Panc1 (cell line): ENCODE data around the gene INPP5A. TPM values are rescaled to one million over a fixed set of nuclear protein-coding genes. Genes with fewer than 3 reads are reported as not detected.

Experiments used
- ATAC-seq: fragments of 200-7000 bp; cut with Tn5 transposase; 2 replicates; pipeline ENCODE4 v1.9.1; 2020; ENCODE audit warnings: mild to moderate bottlenecking, moderate library complexity
- BruUV-seq: library from RNA; stranded (reverse); fragments of 400-500 nt; replicated peaks from 2 replicates; lab custom pipeline; 2021; lab: Mats Ljungman, UMichigan
- CTCF ChIA-PET: fragments of 300-600 bp; sonication (Branson Sonifier 250); formaldehyde crosslinking; loops from one replicate; lab custom pipeline; 2022; ENCODE audit warnings: antibody characterized with exemption; lab: Charles Lee
- POLR2A ChIA-PET: fragments of 300-600 bp; sonication (Branson Sonifier 250); formaldehyde crosslinking; loops from one replicate; lab custom pipeline; 2022; ENCODE audit warnings: antibody characterized with exemption; lab: Charles Lee
- DNase-seq: peaks from one replicate; pipeline ENCODE4 v3.0.0-alpha.2; 2010; ENCODE audit warnings: low read depth, low spot score
- H3K27ac ChIP-seq: 2 replicates; pipeline ENCODE4 v1.5.1; 2011; ENCODE audit warnings: mild to moderate bottlenecking, low read length, inconsistent platforms
- H3K27me3 ChIP-seq: fragments of 200-500 bp; sonication (Bioruptor generic); 2 replicates; pipeline ENCODE4 v1.6.0; 2014; ENCODE audit warnings: low read length, inconsistent platforms; ENCODE audit not compliant: control insufficient read depth, insufficient read depth
- H3K36me3 ChIP-seq: fragments of 200-500 bp; sonication (Bioruptor generic); 2 replicates; pipeline ENCODE4 v1.5.1; 2014; ENCODE audit warnings: inconsistent platforms, mild to moderate bottlenecking, low read length, moderate library complexity; ENCODE audit not compliant: control insufficient read depth, insufficient read depth
- H3K4me1 ChIP-seq: 2 replicates; pipeline ENCODE4 v1.5.1; 2011; ENCODE audit warnings: inconsistent platforms, mild to moderate bottlenecking, low read length, moderate library complexity; ENCODE audit not compliant: control insufficient read depth, insufficient read depth
- H3K4me3 ChIP-seq, 2 experiments: 2 replicates each; pipeline ENCODE4 v1.5.1; 2011 to 2012; ENCODE audit warnings: low read depth in 2 of 2, low read length in 2 of 2, mild to moderate bottlenecking in 2 of 2, inconsistent platforms in 1 of 2, moderate library complexity in 1 of 2
- H3K9me3 ChIP-seq: fragments of 200-500 bp; sonication (Bioruptor generic); 2 replicates; pipeline ENCODE4 v1.5.1; 2014; ENCODE audit warnings: low read depth, mild to moderate bottlenecking, inconsistent platforms, low read length, moderate library complexity; ENCODE audit not compliant: control insufficient read depth, insufficient read depth
- CTCF ChIP-seq: fragments of 450-650 bp; IDR thresholded peaks from 2 replicates; pipeline ENCODE4 v1.5.1; 2017; ENCODE audit warnings: mild to moderate bottlenecking
- POLR2AphosphoS5 ChIP-seq: IDR thresholded peaks from 2 replicates; pipeline ENCODE4 v1.6.1; 2012; ENCODE audit warnings: mild to moderate bottlenecking, low read depth, low read length, moderate library complexity
- REST ChIP-seq, 2 experiments: IDR thresholded peaks; 2 replicates each; pipeline ENCODE4 v1.6.1; 2011 to 2012; ENCODE audit warnings: low read depth in 2 of 2, control low read depth in 1 of 2, low read length in 1 of 2, mild to moderate bottlenecking in 1 of 2, moderate library complexity in 1 of 2; ENCODE audit not compliant: insufficient read depth in 1 of 2
- SIN3A ChIP-seq: IDR thresholded peaks from 2 replicates; pipeline ENCODE4 v1.6.1; 2012; ENCODE audit warnings: low read depth, mild to moderate bottlenecking, low read length, moderate library complexity, borderline replicate concordance; ENCODE audit not compliant: insufficient read depth
- TCF7L2 ChIP-seq: IDR thresholded peaks from 2 replicates; pipeline ENCODE4 v1.6.1; 2011; ENCODE audit warnings: mild to moderate bottlenecking, low read depth, low read length, inconsistent platforms
- in situ Hi-C: cut with HindIII; loops from 2 replicates; pipeline ENCODE4 v1.10.0; 2016; ENCODE audit warnings: low sequenced_read_pairs, low pct_unique_long_range_greater_than_20kb
- intact Hi-C: fragments of 100-400 bp; cut with micrococcal nuclease; formaldehyde crosslinking; loops from one replicate; pipeline ENCODE4 v1.10.0; 2022; ENCODE audit not compliant: unreplicated experiment
- total RNA-seq: library from RNA; stranded (reverse); gene quantifications from one replicate; pipeline ENCODE4 v1.2.1, GENCODE V29; 2021; ENCODE audit not compliant: unreplicated experiment

INPP5A gene
- total RNA-seq, 1 experiment from 2014 or later = 60.0 TPM

- Histone ChIP-seq H3K9me3 (no peaks in the 10 kb centered on the region), H3K4me3 (no peak overlapping the region), H3K36me3 (no peaks in the 10 kb centered on the region; the same call in 1 of the 2 replicates), H3K27ac (no peak overlapping the region), H3K27me3 (no peaks in the 10 kb centered on the region), H3K4me1 (no peaks in the 10 kb centered on the region)
- no peak for TF ChIP-seq CTCF
- TF ChIP-seq POLR2AphosphoS5 = no peak
- TF ChIP-seq TCF7L2 = no peak
- TF ChIP-seq SIN3A = no peak
- intact Hi-C loops (no loop called here), in situ Hi-C loops (no loop called here)
- no peak for ATAC-seq
- ChIA-PET CTCF (interaction anchor here (0.6 to 0.7 kb wide), 2 partner anchors 174 to 521 kb away, joined by 3 to 4 read pairs; no protein-coding TSS in a partner anchor), POLR2A (no interaction called here)
- no TSS peak for BruUV-seq
- DNase-seq = no peak
These were observed 176.8 kb downstream of the INPP5A start for GRCh38 chr10:132714096-132714985.

GRCh38 chr10:132714986-132715775 lies 177.6 kb downstream of the INPP5A start:
- Histone ChIP-seq H3K9me3 (no peaks in the 10 kb centered on the region), H3K4me3 (no peak overlapping the region), H3K27me3 (no peaks in the 10 kb centered on the region), H3K27ac (no peak overlapping the region), H3K4me1 (no peaks in the 10 kb centered on the region), H3K36me3 (no peaks in the 10 kb centered on the region; the same call in 1 of the 2 replicates)
- intact Hi-C loops = no loop called here
- POLR2A ChIA-PET = no interaction called here
- CTCF ChIA-PET = interaction anchor here (0.7 kb wide), 1 partner anchor 522 kb away, joined by 3 read pairs; no protein-coding TSS in a partner anchor
- in situ Hi-C loops = no loop called here
- BruUV-seq = no TSS peak
- TF ChIP-seq TCF7L2 = no peak
- TF ChIP-seq REST (IDR thresholded peaks at IDR 0.05; ENCODE audit: insufficient read depth in 1 of 2, low read depth in 2 of 2, low read length in 1 of 2) = no peak
- TF ChIP-seq SIN3A = no peak
- TF ChIP-seq CTCF = no peak
- no peak for TF ChIP-seq POLR2AphosphoS5
- no peak for ATAC-seq
- no peak for DNase-seq
